ENCODE data around the gene BICC1. TPM values are rescaled to one million over a fixed set of nuclear protein-coding genes. Genes with fewer than 3 reads are reported as not detected.

Gene BICC1
- total RNA-seq, 4 donors from 2014 or later, result 4.7 to 29.7 (median 18.0) TPM

GRCh38 chr10:58829839-58830238 is 317.2 kb downstream of the BICC1 start:
- no peaks in the 10 kb centered on the region for H3K9me3 ChIP-seq
- in situ Hi-C loops (cut with MboI; ENCODE audit: low sequenced_read_pairs in 4 of 4) (no loop called here), intact Hi-C loops (cut with DNase I; ENCODE audit: low total_unique reads) (no loop called here)
- ATAC-seq (no peak), DNase-seq (no peak)
- H3K4me3 ChIP-seq, result no peak overlapping the region
- H3K27me3 ChIP-seq, result no peaks in the 10 kb centered on the region
- no peaks in the 10 kb centered on the region for H3K36me3 ChIP-seq
- no peak overlapping the region for H3K27ac ChIP-seq
- TF ChIP-seq, protein P1, sequence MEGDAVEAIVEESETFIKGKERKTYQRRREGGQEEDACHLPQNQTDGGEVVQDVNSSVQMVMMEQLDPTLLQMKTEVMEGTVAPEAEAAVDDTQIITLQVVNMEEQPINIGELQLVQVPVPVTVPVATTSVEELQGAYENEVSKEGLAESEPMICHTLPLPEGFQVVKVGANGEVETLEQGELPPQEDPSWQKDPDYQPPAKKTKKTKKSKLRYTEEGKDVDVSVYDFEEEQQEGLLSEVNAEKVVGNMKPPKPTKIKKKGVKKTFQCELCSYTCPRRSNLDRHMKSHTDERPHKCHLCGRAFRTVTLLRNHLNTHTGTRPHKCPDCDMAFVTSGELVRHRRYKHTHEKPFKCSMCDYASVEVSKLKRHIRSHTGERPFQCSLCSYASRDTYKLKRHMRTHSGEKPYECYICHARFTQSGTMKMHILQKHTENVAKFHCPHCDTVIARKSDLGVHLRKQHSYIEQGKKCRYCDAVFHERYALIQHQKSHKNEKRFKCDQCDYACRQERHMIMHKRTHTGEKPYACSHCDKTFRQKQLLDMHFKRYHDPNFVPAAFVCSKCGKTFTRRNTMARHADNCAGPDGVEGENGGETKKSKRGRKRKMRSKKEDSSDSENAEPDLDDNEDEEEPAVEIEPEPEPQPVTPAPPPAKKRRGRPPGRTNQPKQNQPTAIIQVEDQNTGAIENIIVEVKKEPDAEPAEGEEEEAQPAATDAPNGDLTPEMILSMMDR (IDR thresholded peaks at IDR 0.05 in 4 of 5, conservative IDR thresholded peaks at IDR 0.05 in 1 of 5), result no peak
- TF ChIP-seq POLR2A (IDR thresholded peaks at IDR 0.05), result no peak
- peaks cover 4 to 5% of the 10 kb centered on the region in 2 donors for H3K4me1 ChIP-seq

- peaks cover 4 to 5% of the 10 kb centered on the region in 2 donors for H3K4me1 ChIP-seq
- no peak overlapping the region for H3K4me3 ChIP-seq
- no peak overlapping the region for H3K27ac ChIP-seq
- in situ Hi-C loops (cut with MboI; ENCODE audit: low sequenced_read_pairs in 4 of 4), result no loop called here
- no peaks in the 10 kb centered on the region for H3K27me3 ChIP-seq
- intact Hi-C loops (cut with DNase I; ENCODE audit: low total_unique reads), result no loop called here
- DNase-seq (no peak), ATAC-seq (no peak)
- TF ChIP-seq, protein P1 (IDR thresholded peaks at IDR 0.05 in 4 of 5, conservative IDR thresholded peaks at IDR 0.05 in 1 of 5), result no peak
- no peak for TF ChIP-seq POLR2A (IDR thresholded peaks at IDR 0.05)
- no peaks in the 10 kb centered on the region for H3K36me3 ChIP-seq
- no peaks in the 10 kb centered on the region for H3K9me3 ChIP-seq
These were observed 318.0 kb downstream of the BICC1 start for GRCh38 chr10:58830697-58831096.

GRCh38 chr10:58833771-58834561 is 321.3 kb downstream of the BICC1 start:
- intact Hi-C loops (cut with DNase I; ENCODE audit: low total_unique reads) (no loop called here), in situ Hi-C loops (cut with MboI; ENCODE audit: low sequenced_read_pairs in 4 of 4) (no loop called here)
- Histone ChIP-seq H3K27ac (peak overlapping the region in 2 of 4 donors; percentile 1 to 20), H3K9me3 (no peaks in the 10 kb centered on the region), H3K4me1 (peaks cover 4 to 5% of the 10 kb centered on the region in 2 donors), H3K36me3 (no peaks in the 10 kb centered on the region), H3K4me3 (no peak overlapping the region), H3K27me3 (no peaks in the 10 kb centered on the region)
- no peak for TF ChIP-seq POLR2A (IDR thresholded peaks at IDR 0.05)
- TF ChIP-seq, protein P1 (IDR thresholded peaks at IDR 0.05 in 4 of 5, conservative IDR thresholded peaks at IDR 0.05 in 1 of 5), result no peak
- ATAC-seq (peak; percentile 14 to 29), DNase-seq (no peak)

GRCh38 chr10:58836176-58836700 is 323.6 kb downstream of the BICC1 start:
- intact Hi-C loops (cut with DNase I; ENCODE audit: low total_unique reads), result no loop called here
- in situ Hi-C loops (cut with MboI; ENCODE audit: low sequenced_read_pairs in 4 of 4), result no loop called here
- no peak for ATAC-seq
- Histone ChIP-seq H3K36me3 (no peaks in the 10 kb centered on the region), H3K9me3 (no peaks in the 10 kb centered on the region), H3K27ac (no peak overlapping the region), H3K4me1 (no peaks in the 10 kb centered on the region), H3K4me3 (no peak overlapping the region), H3K27me3 (no peaks in the 10 kb centered on the region)
- no peak for DNase-seq
- TF ChIP-seq, protein P1 (IDR thresholded peaks at IDR 0.05 in 4 of 5, conservative IDR thresholded peaks at IDR 0.05 in 1 of 5), result no peak
- no peak for TF ChIP-seq POLR2A (IDR thresholded peaks at IDR 0.05)
